Pancreas (tissue), 10 donors: ENCODE measurements around the gene TAS2R38. TPM values are rescaled to one million over a fixed set of nuclear protein-coding genes. Genes with fewer than 3 reads are reported as not detected.

ENCODE experiments used
- ATAC-seq, 4 donors: fragments of 200-7000 bp; cut with Tn5 transposase; one replicate each; pipeline versions ENCODE4 v1.8.0 to v1.9.1; 2020; ENCODE audit warnings: mild to moderate bottlenecking in 4 of 4, moderate library complexity in 4 of 4
- DNase-seq, 6 donors: peaks; one replicate each; pipeline ENCODE4 v3.0.0-alpha.2; 2020
- FAIRE-seq: peaks from 2 replicates; lab custom pipeline; 2012; peaks lifted over from hg19 to GRCh38; lab: Jason Lieb, UNC
- H3K27ac ChIP-seq, 4 donors: fragments of 200-600 bp; sonication (generic); 1 replicate in 3 of 4; 2 replicates in 1 of 4; pipeline versions ENCODE4 v1.5.0 to v1.8.0; 2020
- H3K27me3 ChIP-seq, 4 donors: fragments of 200-600 bp; one replicate each; pipeline ENCODE4 v1.8.0; 2021
- H3K36me3 ChIP-seq, 3 donors: fragments of 200-600 bp; sonication (generic) in 1 of 3; one replicate each; pipeline versions ENCODE4 v1.5.0 to v1.8.0; 2020 to 2021
- H3K4me1 ChIP-seq, 3 donors: fragments of 200-600 bp; one replicate each; pipeline ENCODE4 v1.8.0; 2021
- H3K4me3 ChIP-seq, 4 donors: fragments of 200-600 bp; sonication (generic) in 2 of 4; one replicate each; pipeline versions ENCODE4 v1.5.0 to v1.8.0; 2020 to 2021
- H3K9me3 ChIP-seq, 4 donors: fragments of 200-600 bp; one replicate each; pipeline ENCODE4 v1.8.0; 2021
- CTCF ChIP-seq, 4 donors: fragments of 200-600 bp; sonication (generic) in 3 of 4; IDR thresholded peaks; one replicate each; pipeline versions ENCODE4 v1.5.0 to v1.8.0; 2021; ENCODE audit warnings: antibody characterized with exemption in 4 of 4
- WGBS, 2 donors: extraction: QIAGEN DNeasy Blood & Tissue Kit; methylation state at CpG; one replicate each; pipeline ENCODE4 v1.1.7; 2013; 5-methylcytosine and 5-hydroxymethylcytosine counted together
- intact Hi-C, 3 donors: fragments of 100-400 bp; cut with DNase I; formaldehyde crosslinking; loops; one replicate each; pipeline versions ENCODE4 v1.11.1 to v1.14.2; 2022
- polyA plus RNA-seq, 2 donors: library from polyadenylated mRNA; stranded (reverse); fragments of 200-250 nt; gene quantifications; one replicate each; pipeline ENCODE4 v1.2.3, GENCODE V29; 2013
- total RNA-seq, 6 donors: library from RNA; stranded (reverse); fragmentation: NEBNext Ultra II Directional in 4 of 6; extraction: Animal tissue kit (Norgen Biotek cat#: 25700) in 4 of 6; gene quantifications; one replicate each; pipeline versions ENCODE4 v1.2.1 to v1.2.4, GENCODE V29; 2021 to 2023
- donor health status: healthy with polysubstance abuse.
- donor health status: DM: no; HTN: no; CAD: no; lungs with moderate emphysema.
- donor health status: DM: no; HTN: no; CAD: no.
- donor health status: control.
- donor health status: control.
- donor health status: Bipolar disorder and iron deficiency.
- donor health status: DM: yes; HTN: yes; CAD: no.
- donor health status: DM: no; HTN: no; CAD: no.
- donor health status: DM: no; HTN: no; CAD: no.
- donor health status: DM: yes; HTN: yes; CAD: no.

The TAS2R38 gene
- total and polyA plus RNA-seq, 8 donors = not detected

DNA sequence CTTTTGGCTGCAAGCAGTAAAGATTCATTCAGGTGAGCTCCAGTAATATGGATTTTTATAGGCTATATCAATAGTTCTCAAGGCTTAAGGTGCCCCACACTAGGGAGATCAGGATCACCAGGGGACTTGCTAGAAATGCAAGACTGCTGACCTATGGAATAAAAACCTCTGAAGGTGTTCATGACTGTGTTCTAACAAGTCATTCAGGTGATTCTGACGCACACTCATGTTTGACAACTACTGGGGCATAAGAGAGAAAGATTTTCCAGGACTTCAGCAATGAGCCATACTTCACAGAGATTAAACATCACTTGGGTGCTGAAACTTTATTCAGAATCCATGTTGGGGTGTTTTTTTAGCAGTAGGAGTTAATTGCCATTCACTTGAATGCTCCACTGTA lies 4.8 kb upstream of the TAS2R38 start:
- peaks cover 0 to 4% (median 0%) of the 10 kb centered on the region in 3 donors for H3K4me1 ChIP-seq
- no peaks in the 10 kb centered on the region for H3K9me3 ChIP-seq
- H3K36me3 ChIP-seq = no peaks in the 10 kb centered on the region
- TF ChIP-seq CTCF (IDR thresholded peaks at IDR 0.05) = no peak
- 89 to 96% methylated on average over 1 of the region's 1 CpG for WGBS, 2 donors
- ATAC-seq (no peak), FAIRE-seq (no peak), DNase-seq (no peak)
- H3K4me3 ChIP-seq = no peak overlapping the region
- H3K27ac ChIP-seq = no peak overlapping the region
- intact Hi-C loops = loop anchor here in 1 of 3 donors (10.0 kb wide), 1 partner anchor 216 kb away; no protein-coding TSS in a partner anchor
- no peaks in the 10 kb centered on the region for H3K27me3 ChIP-seq

- Histone ChIP-seq H3K4me1 (peaks cover 0 to 4% (median 0%) of the 10 kb centered on the region in 3 donors), H3K27ac (no peak overlapping the region), H3K27me3 (no peaks in the 10 kb centered on the region), H3K9me3 (no peaks in the 10 kb centered on the region), H3K36me3 (no peaks in the 10 kb centered on the region), H3K4me3 (peak overlapping the region in 1 of 4 donors; percentile 46)
- FAIRE-seq (no peak), ATAC-seq (peak in 1 of 4 donors; percentile 19), DNase-seq (no peak)
- 35 to 36% methylated on average over 11 of the region's 11 CpGs for WGBS, 2 donors
- intact Hi-C loops = loop anchor here in 1 of 3 donors (10.0 kb wide), 1 partner anchor 218 kb away; no protein-coding TSS in a partner anchor
- TF ChIP-seq CTCF (IDR thresholded peaks at IDR 0.05) = no peak
Measured at GRCh38 chr7:141976524-141977245, 3.1 kb upstream of the TAS2R38 start.

- no peak for FAIRE-seq
- TF ChIP-seq CTCF (IDR thresholded peaks at IDR 0.05) = peak; percentile 78 to 87 (median 80)
- Histone ChIP-seq H3K4me1 (peaks cover 0 to 4% (median 0%) of the 10 kb centered on the region in 3 donors), H3K4me3 (peak overlapping the region in 3 of 4 donors; percentile 18 to 46 (median 32)), H3K27ac (peak overlapping the region in 1 of 4 donors; percentile 20), H3K36me3 (no peaks in the 10 kb centered on the region), H3K27me3 (no peaks in the 10 kb centered on the region), H3K9me3 (no peaks in the 10 kb centered on the region)
- peak; percentile 94 to 99 (median 98) for ATAC-seq
- DNase-seq = peak; percentile 69 to 96 (median 84)
- 13 to 14% methylated on average over 21 of the region's 21 CpGs for WGBS, 2 donors
- intact Hi-C loops = loop anchor here in 1 of 3 donors (10.0 kb wide), 1 partner anchor 219 kb away; no protein-coding TSS in a partner anchor
Measured at GRCh38 chr7:141975806-141976523, 2.4 kb upstream of the TAS2R38 start.

DNA sequence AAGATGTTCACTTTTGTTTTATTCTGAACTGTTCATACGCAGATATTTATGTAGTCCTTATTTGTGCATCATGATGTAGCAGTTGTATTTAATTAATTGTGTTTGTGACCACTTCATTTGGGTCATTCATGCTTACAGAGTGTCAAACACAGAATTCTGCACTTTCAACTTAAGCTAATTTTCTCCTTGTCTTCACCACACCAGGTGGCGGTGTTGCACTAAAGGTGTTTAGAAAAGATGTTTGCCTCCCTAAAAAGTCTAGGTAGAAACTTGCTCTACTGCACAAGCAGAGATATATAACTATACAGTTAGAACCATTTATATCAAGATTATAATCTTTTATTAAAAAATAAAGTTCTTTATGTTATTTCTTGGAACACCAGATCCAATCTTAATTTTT lies 1.3 kb upstream of the TAS2R38 start:
- peak in 2 of 4 donors; percentile 16 to 21 for TF ChIP-seq CTCF (IDR thresholded peaks at IDR 0.05)
- peaks cover 0 to 4% (median 0%) of the 10 kb centered on the region in 3 donors for H3K4me1 ChIP-seq
- H3K9me3 ChIP-seq = no peaks in the 10 kb centered on the region
- ATAC-seq (peak in 2 of 4 donors; percentile 49 to 52), FAIRE-seq (no peak), DNase-seq (no peak)
- intact Hi-C loops = loop anchor here in 1 of 3 donors (10.0 kb wide), 1 partner anchor 220 kb away; no protein-coding TSS in a partner anchor
- H3K27me3 ChIP-seq = no peaks in the 10 kb centered on the region
- WGBS, 2 donors = 74 to 81% methylated on average over 2 of the region's 2 CpGs
- H3K36me3 ChIP-seq = no peaks in the 10 kb centered on the region
- no peak overlapping the region for H3K27ac ChIP-seq
- no peak overlapping the region for H3K4me3 ChIP-seq
